Measurements from ENCODE around the gene ZDHHC14. TPM values are rescaled to one million over a fixed set of nuclear protein-coding genes. Genes with fewer than 3 reads are reported as not detected.

Gene ZDHHC14
- total RNA-seq, 1 experiment from 2014 or later: 4.9 TPM

DNA sequence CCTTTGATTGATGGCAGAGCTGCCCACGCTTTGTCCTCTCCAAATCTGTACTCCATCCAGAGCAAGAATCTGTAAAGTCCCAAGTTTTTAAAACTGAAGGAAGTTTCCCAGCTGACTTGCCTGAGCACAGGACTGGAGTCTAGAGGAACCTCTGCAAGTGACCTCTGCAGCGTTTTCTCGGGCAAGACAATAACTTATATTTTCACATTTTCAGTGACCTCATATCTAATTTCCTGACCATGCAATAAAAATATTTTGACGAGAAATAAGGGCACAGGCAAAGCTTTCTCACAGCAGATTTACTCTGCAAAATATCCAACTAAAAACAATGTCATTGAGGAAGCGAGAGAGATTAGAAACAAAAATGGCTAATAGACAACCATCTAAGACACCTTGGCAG is 256.5 kb downstream of the ZDHHC14 start:
- ATAC-seq: no peak

DNA sequence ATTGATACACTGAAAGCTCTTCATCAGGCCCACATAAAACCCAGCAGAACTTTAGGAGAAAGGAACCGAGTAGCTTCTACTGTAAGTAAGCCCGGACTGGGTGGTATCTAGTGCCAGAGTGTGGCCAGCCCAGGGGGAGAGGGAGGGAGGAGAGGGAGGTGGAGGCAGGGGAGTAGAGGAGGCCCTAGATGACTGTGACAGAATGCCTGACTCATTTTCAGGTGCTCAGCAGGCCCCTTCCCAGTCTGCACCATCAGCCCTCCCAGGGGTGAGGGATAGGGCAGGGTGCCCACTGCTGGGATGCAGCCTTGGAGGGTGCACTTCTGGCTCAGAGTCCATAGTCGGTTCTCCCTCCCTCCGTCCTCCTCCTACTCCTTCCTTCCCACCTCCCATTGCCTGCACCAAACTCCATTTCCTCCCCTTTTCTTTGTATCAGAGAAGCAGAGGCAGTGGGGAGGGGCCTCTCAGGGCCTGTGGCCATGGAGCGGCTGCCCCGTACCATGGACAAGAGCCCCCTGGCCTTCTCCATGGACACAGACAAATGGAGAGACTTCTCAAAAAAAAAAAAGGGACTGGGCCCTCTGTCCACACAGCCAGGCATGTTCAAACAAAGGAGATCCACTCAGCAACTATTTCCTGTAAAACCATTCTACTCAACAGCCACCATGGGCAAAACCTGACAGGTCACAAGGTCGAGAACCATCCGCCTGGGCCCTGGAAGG is 257.1 kb downstream of the ZDHHC14 start:
- H3K27me3 ChIP-seq (ENCODE audit: low read length): no peaks in the 10 kb centered on the region
- no peak for DNase-seq
- H3K4me3 ChIP-seq (ENCODE audit: low read length): no peak overlapping the region
- no peaks in the 10 kb centered on the region for H3K9me2 ChIP-seq (replicated peaks; ENCODE audit: low read length)
- no peaks in the 10 kb centered on the region for H3K4me1 ChIP-seq (ENCODE audit: insufficient read depth, low read length)
- no TSS peak for BruUV-seq (replicated peaks)
- no peak overlapping the region for H3K4me2 ChIP-seq (ENCODE audit: low read length)
- H3K27ac ChIP-seq (ENCODE audit: low read length): no peak overlapping the region
- no peaks in the 10 kb centered on the region for H3K36me3 ChIP-seq (ENCODE audit: low read depth, low read length)
- ChIA-PET POLR2A (ENCODE audit: unreplicated experiment) (no interaction called here), CTCF (no interaction called here)
- H3K9me3 ChIP-seq (ENCODE audit: low read length): no peaks in the 10 kb centered on the region
- no peak overlapping the region for H3K9ac ChIP-seq (ENCODE audit: low read length)
- no peaks in the 10 kb centered on the region for H3K79me2 ChIP-seq (ENCODE audit: low read length)
- no peaks in the 10 kb centered on the region for H4K20me1 ChIP-seq (ENCODE audit: low read length)
- ATAC-seq: no peak
- TF ChIP-seq, protein P1, sequence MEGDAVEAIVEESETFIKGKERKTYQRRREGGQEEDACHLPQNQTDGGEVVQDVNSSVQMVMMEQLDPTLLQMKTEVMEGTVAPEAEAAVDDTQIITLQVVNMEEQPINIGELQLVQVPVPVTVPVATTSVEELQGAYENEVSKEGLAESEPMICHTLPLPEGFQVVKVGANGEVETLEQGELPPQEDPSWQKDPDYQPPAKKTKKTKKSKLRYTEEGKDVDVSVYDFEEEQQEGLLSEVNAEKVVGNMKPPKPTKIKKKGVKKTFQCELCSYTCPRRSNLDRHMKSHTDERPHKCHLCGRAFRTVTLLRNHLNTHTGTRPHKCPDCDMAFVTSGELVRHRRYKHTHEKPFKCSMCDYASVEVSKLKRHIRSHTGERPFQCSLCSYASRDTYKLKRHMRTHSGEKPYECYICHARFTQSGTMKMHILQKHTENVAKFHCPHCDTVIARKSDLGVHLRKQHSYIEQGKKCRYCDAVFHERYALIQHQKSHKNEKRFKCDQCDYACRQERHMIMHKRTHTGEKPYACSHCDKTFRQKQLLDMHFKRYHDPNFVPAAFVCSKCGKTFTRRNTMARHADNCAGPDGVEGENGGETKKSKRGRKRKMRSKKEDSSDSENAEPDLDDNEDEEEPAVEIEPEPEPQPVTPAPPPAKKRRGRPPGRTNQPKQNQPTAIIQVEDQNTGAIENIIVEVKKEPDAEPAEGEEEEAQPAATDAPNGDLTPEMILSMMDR (conservative IDR thresholded peaks at IDR 0.05; ENCODE audit: low read depth, low read length): no peak
- TF ChIP-seq EZH2 (IDR thresholded peaks at IDR 0.05; ENCODE audit: low read length, unreplicated experiment): no peak
- TF ChIP-seq EZH2phosphoT487 (IDR thresholded peaks at IDR 0.05; ENCODE audit: borderline replicate concordance, low read length): no peak
- H3F3A ChIP-seq (ENCODE audit: low read length, unreplicated experiment): no peaks in the 10 kb centered on the region
- intact Hi-C loops (cut with micrococcal nuclease): no loop called here
- no peak overlapping the region for H2AFZ ChIP-seq (ENCODE audit: low read length)

More for the DNA sequence above, 256.5 kb downstream of the ZDHHC14 start:
- ChIA-PET CTCF (no interaction called here), POLR2A (ENCODE audit: unreplicated experiment) (no interaction called here)
- no peak for DNase-seq
- Histone ChIP-seq H3K27ac (ENCODE audit: low read length) (no peak overlapping the region), H4K20me1 (ENCODE audit: low read length) (no peaks in the 10 kb centered on the region), H3K9me2 (replicated peaks; ENCODE audit: low read length) (no peaks in the 10 kb centered on the region), H3K79me2 (ENCODE audit: low read length) (no peaks in the 10 kb centered on the region), H3K27me3 (ENCODE audit: low read length) (no peaks in the 10 kb centered on the region), H3K4me3 (ENCODE audit: low read length) (no peak overlapping the region), H3K9ac (ENCODE audit: low read length) (no peak overlapping the region), H3K36me3 (ENCODE audit: low read depth, low read length) (no peaks in the 10 kb centered on the region), H3K4me2 (ENCODE audit: low read length) (no peak overlapping the region), H3K9me3 (ENCODE audit: low read length) (no peaks in the 10 kb centered on the region), H3K4me1 (ENCODE audit: insufficient read depth, low read length) (no peaks in the 10 kb centered on the region), H3F3A (ENCODE audit: low read length, unreplicated experiment) (no peaks in the 10 kb centered on the region), H2AFZ (ENCODE audit: low read length) (no peak overlapping the region)
- no TSS peak for BruUV-seq (replicated peaks)
- TF ChIP-seq EZH2phosphoT487 (IDR thresholded peaks at IDR 0.05; ENCODE audit: borderline replicate concordance, low read length): no peak
- TF ChIP-seq, protein P1 (conservative IDR thresholded peaks at IDR 0.05; ENCODE audit: low read depth, low read length): no peak
- TF ChIP-seq EZH2 (IDR thresholded peaks at IDR 0.05; ENCODE audit: low read length, unreplicated experiment): no peak
- intact Hi-C loops (cut with micrococcal nuclease): no loop called here

DNA sequence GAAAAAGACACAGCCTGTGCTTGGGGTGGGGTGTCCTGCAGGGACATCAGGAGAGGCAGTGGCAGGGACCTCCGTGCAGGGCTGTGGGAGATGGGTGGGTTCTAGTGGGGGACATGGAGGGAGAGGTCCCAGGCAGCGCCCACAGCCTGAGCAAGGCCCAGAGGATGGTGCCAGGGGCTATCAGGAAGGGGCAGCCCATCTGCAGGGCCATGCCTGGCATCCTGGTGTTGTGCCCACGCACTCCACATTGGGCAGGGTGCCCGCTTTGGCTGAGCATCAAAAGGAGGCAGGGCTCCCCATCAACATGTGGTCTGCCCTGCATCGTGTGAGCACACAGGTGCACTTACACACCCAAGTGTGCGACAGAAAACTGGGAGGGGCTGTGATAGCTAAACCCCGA is 257.8 kb downstream of the ZDHHC14 start:
- H3K4me3 ChIP-seq (ENCODE audit: low read length): no peak overlapping the region
- DNase-seq: no peak
- no peaks in the 10 kb centered on the region for H3K79me2 ChIP-seq (ENCODE audit: low read length)
- H4K20me1 ChIP-seq (ENCODE audit: low read length): no peaks in the 10 kb centered on the region
- H3K4me2 ChIP-seq (ENCODE audit: low read length): no peak overlapping the region
- no peak overlapping the region for H2AFZ ChIP-seq (ENCODE audit: low read length)
- H3K9ac ChIP-seq (ENCODE audit: low read length): no peak overlapping the region
- no peaks in the 10 kb centered on the region for H3K27me3 ChIP-seq (ENCODE audit: low read length)
- H3K36me3 ChIP-seq (ENCODE audit: low read depth, low read length): no peaks in the 10 kb centered on the region
- ChIA-PET CTCF (no interaction called here), POLR2A (ENCODE audit: unreplicated experiment) (no interaction called here)
- no peak for ATAC-seq
- no peaks in the 10 kb centered on the region for H3F3A ChIP-seq (ENCODE audit: low read length, unreplicated experiment)
- no peaks in the 10 kb centered on the region for H3K9me2 ChIP-seq (replicated peaks; ENCODE audit: low read length)
- intact Hi-C loops (cut with micrococcal nuclease): no loop called here
- no peak overlapping the region for H3K27ac ChIP-seq (ENCODE audit: low read length)
- TF ChIP-seq EZH2 (IDR thresholded peaks at IDR 0.05; ENCODE audit: low read length, unreplicated experiment): no peak
- TF ChIP-seq EZH2phosphoT487 (IDR thresholded peaks at IDR 0.05; ENCODE audit: borderline replicate concordance, low read length): no peak
- TF ChIP-seq, protein P1 (conservative IDR thresholded peaks at IDR 0.05; ENCODE audit: low read depth, low read length): no peak
- H3K9me3 ChIP-seq (ENCODE audit: low read length): no peaks in the 10 kb centered on the region
- no TSS peak for BruUV-seq (replicated peaks)
- H3K4me1 ChIP-seq (ENCODE audit: insufficient read depth, low read length): no peaks in the 10 kb centered on the region

All from PC-3 (cell line).